HepG2 (cell line): ENCODE data around the gene SLC4A11. TPM values are rescaled to one million over a fixed set of nuclear protein-coding genes. Genes with fewer than 3 reads are reported as not detected.
A peak's percentile ranks its signal among the peaks of the same experiment; 100 is the strongest.

Experiments used
- ATAC-seq: fragments of 200-7000 bp; cut with Tn5 transposase; 3 replicates; pipeline ENCODE4 v1.9.1; 2020; ENCODE audit warnings: mild to moderate bottlenecking, moderate library complexity
- BruUV-seq: library from RNA; stranded (reverse); fragments of 400-500 nt; replicated peaks from 2 replicates; lab custom pipeline; 2021; lab: Mats Ljungman, UMichigan
- CTCF ChIA-PET: fragments of 300-600 bp; formaldehyde crosslinking; extraction: SDS; loops from one replicate; lab custom pipeline; 2021; ENCODE audit warnings: low total read pairs, inconsistent platforms, low intra/inter-chr PET ratio; lab: Yijun Ruan, JAX
- POLR2A ChIA-PET: fragments of 350-600 bp; sonication (Branson Sonifier 250); formaldehyde crosslinking; loops from one replicate; lab custom pipeline; 2020; ENCODE audit warnings: antibody characterized with exemption, inconsistent platforms; lab: Yijun Ruan, JAX
- DNase-seq: peaks from one replicate; pipeline ENCODE4 v3.0.0-alpha.2; 2015; ENCODE audit warnings: low spot score
- FAIRE-seq: peaks from 3 replicates; lab custom pipeline; 2011; peaks lifted over from hg19 to GRCh38; lab: Jason Lieb, UNC
- H2AFZ ChIP-seq: one replicate; pipeline ENCODE4 v1.6.1; 2011; ENCODE audit warnings: low read length, inconsistent platforms
- H3K27ac ChIP-seq: fragments of 300-600 bp; 3 replicates; pipeline ENCODE4 v1.8.0; 2011; ENCODE audit warnings: mixed run types, mild to moderate bottlenecking, mixed read lengths, low read length, inconsistent platforms; ENCODE audit not compliant: insufficient read depth; ENCODE audit errors: extremely low read length
- H3K27me3 ChIP-seq, 2 experiments: fragments of 200-600 bp in 1 of 2; 2 replicates in 1 of 2; 3 replicates in 1 of 2; pipeline versions ENCODE4 v1.6.0 to v1.8.0; 2011; ENCODE audit warnings: low read length in 2 of 2, mild to moderate bottlenecking in 2 of 2, moderate library complexity in 2 of 2, inconsistent platforms in 1 of 2; ENCODE audit not compliant: insufficient read depth in 2 of 2, control insufficient read depth in 1 of 2
- H3K36me3 ChIP-seq, 2 experiments: fragments of 200-600 bp in 1 of 2; replicated peaks in 1 of 2; 2 replicates in 1 of 2; 3 replicates in 1 of 2; pipeline versions ENCODE4 v1.5.1 to v1.8.0; 2011; ENCODE audit warnings: low read length in 2 of 2, inconsistent platforms in 1 of 2; ENCODE audit not compliant: insufficient read depth in 2 of 2, control insufficient read depth in 1 of 2
- H3K4me1 ChIP-seq: 2 replicates; pipeline ENCODE4 v1.5.1; 2012; ENCODE audit warnings: low read length, inconsistent platforms; ENCODE audit not compliant: insufficient read depth
- H3K4me2 ChIP-seq: 2 replicates; pipeline ENCODE4 v1.6.0; 2011; ENCODE audit warnings: low read depth, low read length, inconsistent platforms
- H3K4me3 ChIP-seq, 3 experiments: fragments of 200-600 bp in 1 of 3; sonication (generic), shearing (Covaris generic) in 1 of 3; replicated peaks in 1 of 3; 2 replicates each; pipeline ENCODE4 v1.5.1; 2011 to 2016; ENCODE audit warnings: low read length in 3 of 3, inconsistent platforms in 2 of 3, low read depth in 2 of 3, mild to moderate bottlenecking in 2 of 3, control low read depth in 1 of 3, mixed read lengths in 1 of 3; ENCODE audit not compliant: insufficient read depth in 1 of 3
- H3K79me2 ChIP-seq: one replicate; pipeline ENCODE4 v1.6.1; 2011; ENCODE audit warnings: low read length, inconsistent platforms; ENCODE audit not compliant: insufficient read depth
- H3K9ac ChIP-seq: 2 replicates; pipeline ENCODE4 v1.6.0; 2011; ENCODE audit warnings: mild to moderate bottlenecking, low read depth, low read length, inconsistent platforms; ENCODE audit not compliant: insufficient read depth
- H3K9me3 ChIP-seq: 2 replicates; pipeline ENCODE4 v1.5.1; 2012; ENCODE audit warnings: mild to moderate bottlenecking, low read length
- H4K20me1 ChIP-seq: 2 replicates; pipeline ENCODE4 v1.6.0; 2011; ENCODE audit warnings: inconsistent platforms, mild to moderate bottlenecking, low read length, moderate library complexity; ENCODE audit not compliant: insufficient read depth
- AHDC1 ChIP-seq: sonication (generic); formaldehyde crosslinking; IDR thresholded peaks from 2 replicates; pipeline ENCODE4 v1.5.1; 2020; ENCODE audit warnings: mild to moderate bottlenecking, missing genetic modification reagents, borderline replicate concordance
- GABPA ChIP-seq, 2 experiments: IDR thresholded peaks; 2 replicates each; pipeline ENCODE4 v1.6.1; 2011 to 2016; ENCODE audit warnings: low read depth in 2 of 2, low read length in 1 of 2, missing biosample characterization in 1 of 2, missing genetic modification characterization in 1 of 2
- GATAD1 ChIP-seq: IDR thresholded peaks from 2 replicates; pipeline ENCODE4 v1.6.1; 2016; ENCODE audit warnings: missing genetic modification reagents, missing compliant biosample characterization
- MYPOP ChIP-seq: sonication (generic); formaldehyde crosslinking; IDR thresholded peaks from 2 replicates; pipeline ENCODE4 v1.8.1; 2023; ENCODE audit warnings: mild to moderate bottlenecking, moderate library complexity, missing genetic modification reagents
- PCBP1 ChIP-seq: fragments of 200-400 bp; formaldehyde crosslinking; IDR thresholded peaks from 2 replicates; pipeline ENCODE4 v1.6.1; 2017; ENCODE audit warnings: mild to moderate bottlenecking, low read depth, low read length, borderline replicate concordance
- REL ChIP-seq: sonication (generic); formaldehyde crosslinking; conservative IDR thresholded peaks from 2 replicates; pipeline ENCODE4 v1.8.0; 2022; ENCODE audit warnings: mild to moderate bottlenecking, missing genetic modification reagents, moderate library complexity
- SOX5 ChIP-seq: IDR thresholded peaks from 2 replicates; pipeline ENCODE4 v1.6.1; 2016; ENCODE audit warnings: borderline replicate concordance
- TERF1 ChIP-seq: sonication (generic); formaldehyde crosslinking; IDR thresholded peaks from 2 replicates; pipeline ENCODE4 v1.8.0; 2022; ENCODE audit warnings: mild to moderate bottlenecking, missing genetic modification reagents, moderate library complexity
- ZBTB20 ChIP-seq: sonication (generic); formaldehyde crosslinking; IDR thresholded peaks from 2 replicates; pipeline ENCODE4 v1.8.1; 2023; ENCODE audit warnings: missing genetic modification reagents, low read depth, mild to moderate bottlenecking, borderline replicate concordance
- ZNF468 ChIP-seq: sonication (generic); formaldehyde crosslinking; IDR thresholded peaks from 2 replicates; pipeline ENCODE4 v1.8.0; 2022; ENCODE audit warnings: mild to moderate bottlenecking, moderate library complexity, missing genetic modification reagents
- ZNF563 ChIP-seq: sonication (generic); formaldehyde crosslinking; IDR thresholded peaks from 2 replicates; pipeline ENCODE4 v1.8.0; 2022; ENCODE audit warnings: mild to moderate bottlenecking, moderate library complexity, missing genetic modification reagents
- ZNF790 ChIP-seq: sonication (generic); formaldehyde crosslinking; IDR thresholded peaks from 2 replicates; pipeline ENCODE4 v1.8.0; 2022; ENCODE audit warnings: missing genetic modification reagents, mild to moderate bottlenecking, borderline replicate concordance
- ZNF839 ChIP-seq: sonication (generic); formaldehyde crosslinking; IDR thresholded peaks from 2 replicates; pipeline ENCODE4 v1.4.0; 2020; ENCODE audit warnings: missing genetic modification reagents, mild to moderate bottlenecking, borderline replicate concordance
- ZSCAN30 ChIP-seq: sonication (generic); formaldehyde crosslinking; IDR thresholded peaks from 2 replicates; pipeline ENCODE4 v1.5.0; 2020; ENCODE audit warnings: mild to moderate bottlenecking, missing genetic modification reagents
- WGBS: methylation state at CpG from one replicate; pipeline ENCODE4 v1.1.6; 2017; ENCODE audit warnings: low lambda C conversion rate; 5-methylcytosine and 5-hydroxymethylcytosine counted together
- in situ Hi-C: cut with HindIII; loops from 2 replicates; pipeline ENCODE4 v1.10.0; 2017; ENCODE audit warnings: low pct_unique_long_range_greater_than_20kb; ENCODE audit not compliant: extremely low pct_ligation_motif_present
- intact Hi-C: fragments of 100-400 bp; cut with micrococcal nuclease; formaldehyde crosslinking; loops from one replicate; pipeline ENCODE4 v1.10.0; 2022; ENCODE audit not compliant: unreplicated experiment
- polyA plus RNA-seq, 8 experiments: library from polyadenylated mRNA; depleted of rRNA in 3 of 8; stranded (reverse) in 7 of 8; unstranded in 1 of 8; fragments of >200 nt; fragmentation: Illumina TruSeq in 4 of 8; extraction: Trizol in 4 of 8; gene quantifications; 2 replicates each; pipeline versions ENCODE4 v1.2.1 to v1.2.3, GENCODE V29; 2011 to 2016; ENCODE audit warnings: low read depth in 4 of 8, missing spikeins in 1 of 8, mixed read lengths in 1 of 8; ENCODE audit not compliant: insufficient read depth in 1 of 8
- total RNA-seq, 5 experiments: library from RNA; depleted of rRNA; stranded (reverse); fragments of >200 nt; fragmentation: Illumina TruSeq; extraction: Trizol; gene quantifications; 2 replicates each; pipeline ENCODE4 v1.2.3, GENCODE V29; 2016; ENCODE audit warnings: low read depth in 1 of 5

The SLC4A11 gene
- total and polyA plus RNA-seq, 2 of the 13 experiments (the other 11 are each of a cell fraction or from before 2014, with no cell fraction given): 3.9 to 27.0 TPM

- Histone ChIP-seq H3K79me2 (peaks cover 48% of the 10 kb centered on the region), H3K4me1 (peaks cover 42% of the 10 kb centered on the region), H4K20me1 (no peaks in the 10 kb centered on the region), H3K27ac (peak overlapping the region; percentile 75), H3K4me3 (peak overlapping the region; percentile 89 to 99 (median 90)), H2AFZ (peak overlapping the region; percentile 64), H3K36me3 (peaks cover 5 to 10% of the 10 kb centered on the region in 2 experiments), H3K4me2 (peak overlapping the region; percentile 99), H3K9ac (peak overlapping the region; percentile 94), H3K9me3 (no peaks in the 10 kb centered on the region), H3K27me3 (peaks cover 0 to 6% of the 10 kb centered on the region in 2 experiments; a peak in 1 of 5 replicates)
- FAIRE-seq (peak; percentile 4), DNase-seq (no peak), ATAC-seq (peak; percentile 1)
- intact Hi-C loops (loop anchor here (2.0 kb wide), 3 partner anchors 22 to 90 kb away; no protein-coding TSS in a partner anchor), in situ Hi-C loops (no loop called here)
- 2% methylated on average over 9 of the region's 10 CpGs for WGBS
- CTCF ChIA-PET: no interaction called here
- POLR2A ChIA-PET: interaction anchor here (0.9 to 9.7 kb wide), 15 partner anchors 9 to 557 kb away, joined by 3 to 149 read pairs (median 7); partner anchors contain the start of genes FASTKD5, SLC4A11 and UBOX5
- BruUV-seq: TSS peak; percentile 66
- 0 out of 2 replicates have a peak, but pooled peaks have one; percentile 2 for TF ChIP-seq ZBTB20 (CRISPR knock-in tag)
- TF ChIP-seq ZNF563: 0 out of 2 replicates have a peak, but pooled peaks have one; percentile 4
- TF ChIP-seq TERF1: 0 out of 2 replicates have a peak, but pooled peaks have one; percentile 27
- TF ChIP-seq GABPA (IDR thresholded peaks at IDR 0.05; ENCODE audit: low read depth, low read length): no peak
- no peak for TF ChIP-seq GABPA (CRISPR knock-in tag; IDR thresholded peaks at IDR 0.05; ENCODE audit: low read depth)
- peak; percentile 80; the same call in 1 of the 2 replicates for TF ChIP-seq ZNF790 (CRISPR knock-in tag)
- 0 out of 2 replicates have a peak, but pooled peaks have one; percentile 48 for TF ChIP-seq REL (CRISPR knock-in tag)
- no peak for TF ChIP-seq AHDC1 (CRISPR knock-in tag)
- no peak for TF ChIP-seq PCBP1
- 0 out of 2 replicates have a peak, but pooled peaks have one; percentile 9 for TF ChIP-seq ZSCAN30 (CRISPR knock-in tag)
- TF ChIP-seq ZNF839: no peak
- no peak for TF ChIP-seq SOX5 (CRISPR knock-in tag)
- TF ChIP-seq ZNF468 (CRISPR knock-in tag): peak; percentile 21; the same call in 1 of the 2 replicates
- TF ChIP-seq GATAD1 (CRISPR knock-in tag): no peak
- TF ChIP-seq MYPOP (CRISPR knock-in tag): 0 out of 2 replicates have a peak, but pooled peaks have one; percentile 70
Measured at GRCh38 chr20:3208786-3209256, 30.2 kb downstream of the SLC4A11 start.
